ENCODE results near the gene MYO9B. TPM values are rescaled to one million over a fixed set of nuclear protein-coding genes. Genes with fewer than 3 reads are reported as not detected.

The MYO9B gene
- total and polyA plus RNA-seq, 2 experiments from 2014 or later, result 29.9 to 32.4 TPM

GRCh38 chr19:17074634-17075034 lies 943 bp upstream of the MYO9B start:
- H3K36me3 ChIP-seq (replicated peaks; ENCODE audit: insufficient read depth, low read depth), result no peaks in the 10 kb centered on the region
- peaks cover 4% of the 10 kb centered on the region for H4K20me1 ChIP-seq (ENCODE audit: insufficient read depth, poor library complexity, severe bottlenecking)
- no peaks in the 10 kb centered on the region for H3K27me3 ChIP-seq
- TF ChIP-seq EZH2phosphoT487 (IDR thresholded peaks at IDR 0.05; ENCODE audit: low read depth, severe bottlenecking, unreplicated experiment) (no peak), CTCF (IDR thresholded peaks at IDR 0.05; ENCODE audit: poor library complexity) (no peak), EZH2 (IDR thresholded peaks at IDR 0.05; ENCODE audit: borderline replicate concordance) (no peak)
- no peak for DNase-seq (ENCODE audit: low spot score)
- H3K4me2 ChIP-seq, result peak overlapping the region; percentile 78
- 5% methylated on average over 11 of the region's 11 CpGs for WGBS (ENCODE audit: low lambda C conversion rate, missing lambda C conversion rate)
- H3K79me2 ChIP-seq, result peaks cover 58% of the 10 kb centered on the region
- no peaks in the 10 kb centered on the region for H3K9me2 ChIP-seq (replicated peaks; ENCODE audit: insufficient read depth)
- H2AFZ ChIP-seq, result peak overlapping the region; percentile 70
- H3K4me1 ChIP-seq (ENCODE audit: insufficient read depth), result peaks cover 17% of the 10 kb centered on the region
- H3K4me3 ChIP-seq, result peak overlapping the region; percentile 41
- peak overlapping the region; percentile 62 for H3K27ac ChIP-seq
- no peaks in the 10 kb centered on the region for H3K9me3 ChIP-seq (ENCODE audit: low read depth)

GRCh38 chr19:17075864-17076542 lies 426 bp downstream of the MYO9B start:
- Histone ChIP-seq H3K4me1 (ENCODE audit: insufficient read depth) (peaks cover 17% of the 10 kb centered on the region), H3K4me3 (peak overlapping the region; percentile 98), H3K27me3 (no peaks in the 10 kb centered on the region), H4K20me1 (ENCODE audit: insufficient read depth, poor library complexity, severe bottlenecking) (peaks cover 4% of the 10 kb centered on the region), H3K27ac (peak overlapping the region; percentile 91), H3K79me2 (peaks cover 66% of the 10 kb centered on the region), H3K9me3 (ENCODE audit: low read depth) (no peaks in the 10 kb centered on the region), H3K4me2 (peak overlapping the region; percentile 97), H3K9me2 (replicated peaks; ENCODE audit: insufficient read depth) (no peaks in the 10 kb centered on the region), H3K36me3 (replicated peaks; ENCODE audit: insufficient read depth, low read depth) (no peaks in the 10 kb centered on the region), H2AFZ (peak overlapping the region; percentile 83)
- peak; percentile 50 for DNase-seq (ENCODE audit: low spot score)
- WGBS (ENCODE audit: low lambda C conversion rate, missing lambda C conversion rate), result under 1% methylated on average over 33 of the region's 43 CpGs
- no peak for TF ChIP-seq EZH2 (IDR thresholded peaks at IDR 0.05; ENCODE audit: borderline replicate concordance)
- TF ChIP-seq CTCF (IDR thresholded peaks at IDR 0.05; ENCODE audit: poor library complexity), result no peak
- no peak for TF ChIP-seq EZH2phosphoT487 (IDR thresholded peaks at IDR 0.05; ENCODE audit: low read depth, severe bottlenecking, unreplicated experiment)

- Histone ChIP-seq H3K4me1 (ENCODE audit: insufficient read depth) (peaks cover 17% of the 10 kb centered on the region), H4K20me1 (ENCODE audit: insufficient read depth, poor library complexity, severe bottlenecking) (peaks cover 4% of the 10 kb centered on the region), H3K4me2 (peak overlapping the region; percentile 97), H2AFZ (peak overlapping the region; percentile 83), H3K9me2 (replicated peaks; ENCODE audit: insufficient read depth) (no peaks in the 10 kb centered on the region), H3K9me3 (ENCODE audit: low read depth) (no peaks in the 10 kb centered on the region), H3K4me3 (peak overlapping the region; percentile 98), H3K27ac (peak overlapping the region; percentile 91), H3K36me3 (replicated peaks; ENCODE audit: insufficient read depth, low read depth) (no peaks in the 10 kb centered on the region), H3K27me3 (no peaks in the 10 kb centered on the region), H3K79me2 (peaks cover 72% of the 10 kb centered on the region)
- 11% methylated on average over 11 of the region's 12 CpGs for WGBS (ENCODE audit: low lambda C conversion rate, missing lambda C conversion rate)
- no peak for DNase-seq (ENCODE audit: low spot score)
- TF ChIP-seq EZH2phosphoT487 (IDR thresholded peaks at IDR 0.05; ENCODE audit: low read depth, severe bottlenecking, unreplicated experiment), result no peak
- no peak for TF ChIP-seq EZH2 (IDR thresholded peaks at IDR 0.05; ENCODE audit: borderline replicate concordance)
- TF ChIP-seq CTCF (IDR thresholded peaks at IDR 0.05; ENCODE audit: poor library complexity), result no peak
These were observed 990 bp downstream of the MYO9B start for GRCh38 chr19:17076543-17076991.

All from hepatocyte (in vitro differentiated cells).